Measurements from ENCODE around the gene ZCCHC24.

The ZCCHC24 gene

GRCh38 chr10:79359816-79360498 lies 85.5 kb downstream of the ZCCHC24 start:
- Histone ChIP-seq H3K9me3 (ENCODE audit: control insufficient read depth, low read length) (no peaks in the 10 kb centered on the region), H3K27me3 (ENCODE audit: control insufficient read depth, insufficient read depth, low read length) (no peaks in the 10 kb centered on the region), H3K9ac (ENCODE audit: low read length) (no peak overlapping the region), H3K4me3 (ENCODE audit: low read length) (no peak overlapping the region), H3K4me1 (ENCODE audit: control insufficient read depth, insufficient read depth, low read length) (peaks cover 34% of the 10 kb centered on the region), H3K36me3 (ENCODE audit: control insufficient read depth, insufficient read depth, low read length) (no peaks in the 10 kb centered on the region)

GRCh38 chr10:79358811-79359210 lies 86.6 kb downstream of the ZCCHC24 start:
- H3K9me3 ChIP-seq (ENCODE audit: control insufficient read depth, low read length): no peaks in the 10 kb centered on the region
- no peaks in the 10 kb centered on the region for H3K27me3 ChIP-seq (ENCODE audit: control insufficient read depth, insufficient read depth, low read length)
- H3K4me3 ChIP-seq (ENCODE audit: low read length): no peak overlapping the region
- no peak overlapping the region for H3K9ac ChIP-seq (ENCODE audit: low read length)
- peaks cover 11% of the 10 kb centered on the region for H3K36me3 ChIP-seq (ENCODE audit: control insufficient read depth, insufficient read depth, low read length)
- peaks cover 34% of the 10 kb centered on the region for H3K4me1 ChIP-seq (ENCODE audit: control insufficient read depth, insufficient read depth, low read length)

GRCh38 chr10:79357180-79357579 lies 88.2 kb downstream of the ZCCHC24 start:
- Histone ChIP-seq H3K27me3 (ENCODE audit: control insufficient read depth, insufficient read depth, low read length) (no peaks in the 10 kb centered on the region), H3K4me1 (ENCODE audit: control insufficient read depth, insufficient read depth, low read length) (peaks cover 34% of the 10 kb centered on the region), H3K9ac (ENCODE audit: low read length) (no peak overlapping the region), H3K9me3 (ENCODE audit: control insufficient read depth, low read length) (no peaks in the 10 kb centered on the region), H3K36me3 (ENCODE audit: control insufficient read depth, insufficient read depth, low read length) (peaks cover 27% of the 10 kb centered on the region), H3K4me3 (ENCODE audit: low read length) (no peak overlapping the region)

GRCh38 chr10:79356104-79356503 lies 89.3 kb downstream of the ZCCHC24 start:
- H3K9ac ChIP-seq (ENCODE audit: low read length): no peak overlapping the region
- peaks cover 34% of the 10 kb centered on the region for H3K4me1 ChIP-seq (ENCODE audit: control insufficient read depth, insufficient read depth, low read length)
- H3K4me3 ChIP-seq (ENCODE audit: low read length): no peak overlapping the region
- no peaks in the 10 kb centered on the region for H3K9me3 ChIP-seq (ENCODE audit: control insufficient read depth, low read length)
- H3K27me3 ChIP-seq (ENCODE audit: control insufficient read depth, insufficient read depth, low read length): no peaks in the 10 kb centered on the region
- peaks cover 27% of the 10 kb centered on the region for H3K36me3 ChIP-seq (ENCODE audit: control insufficient read depth, insufficient read depth, low read length)

- H3K4me1 ChIP-seq (ENCODE audit: control insufficient read depth, insufficient read depth, low read length): peaks cover 36% of the 10 kb centered on the region
Measured at GRCh38 chr10:79355420-79356017, 89.9 kb downstream of the ZCCHC24 start.

GRCh38 chr10:79354615-79355014 lies 90.8 kb downstream of the ZCCHC24 start:
- Histone ChIP-seq H3K9me3 (ENCODE audit: control insufficient read depth, low read length) (no peaks in the 10 kb centered on the region), H3K9ac (ENCODE audit: low read length) (no peak overlapping the region), H3K27me3 (ENCODE audit: control insufficient read depth, insufficient read depth, low read length) (no peaks in the 10 kb centered on the region), H3K4me3 (ENCODE audit: low read length) (no peak overlapping the region), H3K4me1 (ENCODE audit: control insufficient read depth, insufficient read depth, low read length) (peaks cover 35% of the 10 kb centered on the region), H3K36me3 (ENCODE audit: control insufficient read depth, insufficient read depth, low read length) (peaks cover 39% of the 10 kb centered on the region)

More at GRCh38 chr10:79355420-79356017, 89.9 kb downstream of the ZCCHC24 start:
- no peak overlapping the region for H3K4me3 ChIP-seq (ENCODE audit: low read length)
- no peak overlapping the region for H3K9ac ChIP-seq (ENCODE audit: low read length)
- peaks cover 32% of the 10 kb centered on the region for H3K36me3 ChIP-seq (ENCODE audit: control insufficient read depth, insufficient read depth, low read length)
- no peaks in the 10 kb centered on the region for H3K27me3 ChIP-seq (ENCODE audit: control insufficient read depth, insufficient read depth, low read length)
- no peaks in the 10 kb centered on the region for H3K9me3 ChIP-seq (ENCODE audit: control insufficient read depth, low read length)

GRCh38 chr10:79354141-79354540 lies 91.3 kb downstream of the ZCCHC24 start:
- Histone ChIP-seq H3K9ac (ENCODE audit: low read length) (no peak overlapping the region), H3K4me3 (ENCODE audit: low read length) (no peak overlapping the region), H3K27me3 (ENCODE audit: control insufficient read depth, insufficient read depth, low read length) (no peaks in the 10 kb centered on the region), H3K4me1 (ENCODE audit: control insufficient read depth, insufficient read depth, low read length) (peaks cover 35% of the 10 kb centered on the region), H3K36me3 (ENCODE audit: control insufficient read depth, insufficient read depth, low read length) (peaks cover 43% of the 10 kb centered on the region), H3K9me3 (ENCODE audit: control insufficient read depth, low read length) (no peaks in the 10 kb centered on the region)

- peaks cover 43% of the 10 kb centered on the region for H3K36me3 ChIP-seq (ENCODE audit: control insufficient read depth, insufficient read depth, low read length)
- no peaks in the 10 kb centered on the region for H3K9me3 ChIP-seq (ENCODE audit: control insufficient read depth, low read length)
- peaks cover 35% of the 10 kb centered on the region for H3K4me1 ChIP-seq (ENCODE audit: control insufficient read depth, insufficient read depth, low read length)
- H3K4me3 ChIP-seq (ENCODE audit: low read length): no peak overlapping the region
- H3K9ac ChIP-seq (ENCODE audit: low read length): no peak overlapping the region
- H3K27me3 ChIP-seq (ENCODE audit: control insufficient read depth, insufficient read depth, low read length): no peaks in the 10 kb centered on the region
Measured at GRCh38 chr10:79353726-79354125, 91.7 kb downstream of the ZCCHC24 start.

- Histone ChIP-seq H3K4me3 (ENCODE audit: low read length) (no peak overlapping the region), H3K9me3 (ENCODE audit: control insufficient read depth, low read length) (no peaks in the 10 kb centered on the region), H3K36me3 (ENCODE audit: control insufficient read depth, insufficient read depth, low read length) (peaks cover 43% of the 10 kb centered on the region), H3K9ac (ENCODE audit: low read length) (no peak overlapping the region), H3K4me1 (ENCODE audit: control insufficient read depth, insufficient read depth, low read length) (peaks cover 35% of the 10 kb centered on the region), H3K27me3 (ENCODE audit: control insufficient read depth, insufficient read depth, low read length) (no peaks in the 10 kb centered on the region)
Measured at GRCh38 chr10:79353000-79353406, 92.4 kb downstream of the ZCCHC24 start.

- H3K4me3 ChIP-seq (ENCODE audit: low read length): no peak overlapping the region
- H3K36me3 ChIP-seq (ENCODE audit: control insufficient read depth, insufficient read depth, low read length): peaks cover 43% of the 10 kb centered on the region
- no peaks in the 10 kb centered on the region for H3K9me3 ChIP-seq (ENCODE audit: control insufficient read depth, low read length)
- H3K9ac ChIP-seq (ENCODE audit: low read length): no peak overlapping the region
- peaks cover 34% of the 10 kb centered on the region for H3K4me1 ChIP-seq (ENCODE audit: control insufficient read depth, insufficient read depth, low read length)
- H3K27me3 ChIP-seq (ENCODE audit: control insufficient read depth, insufficient read depth, low read length): no peaks in the 10 kb centered on the region
Measured at GRCh38 chr10:79352035-79352877, 93.2 kb downstream of the ZCCHC24 start.

GRCh38 chr10:79351332-79351731 lies 94.1 kb downstream of the ZCCHC24 start:
- peaks cover 41% of the 10 kb centered on the region for H3K4me1 ChIP-seq (ENCODE audit: control insufficient read depth, insufficient read depth, low read length)
- no peak overlapping the region for H3K4me3 ChIP-seq (ENCODE audit: low read length)
- no peaks in the 10 kb centered on the region for H3K27me3 ChIP-seq (ENCODE audit: control insufficient read depth, insufficient read depth, low read length)
- H3K36me3 ChIP-seq (ENCODE audit: control insufficient read depth, insufficient read depth, low read length): peaks cover 43% of the 10 kb centered on the region
- H3K9me3 ChIP-seq (ENCODE audit: control insufficient read depth, low read length): no peaks in the 10 kb centered on the region
- no peak overlapping the region for H3K9ac ChIP-seq (ENCODE audit: low read length)
